Measurements from ENCODE around the gene SCN1A.
"Not testable (repeated sequence)": the region's sequence is repeated elsewhere in the genome, so short reads cannot be mapped to it uniquely, and the experiment has no call there.

The SCN1A gene

DNA sequence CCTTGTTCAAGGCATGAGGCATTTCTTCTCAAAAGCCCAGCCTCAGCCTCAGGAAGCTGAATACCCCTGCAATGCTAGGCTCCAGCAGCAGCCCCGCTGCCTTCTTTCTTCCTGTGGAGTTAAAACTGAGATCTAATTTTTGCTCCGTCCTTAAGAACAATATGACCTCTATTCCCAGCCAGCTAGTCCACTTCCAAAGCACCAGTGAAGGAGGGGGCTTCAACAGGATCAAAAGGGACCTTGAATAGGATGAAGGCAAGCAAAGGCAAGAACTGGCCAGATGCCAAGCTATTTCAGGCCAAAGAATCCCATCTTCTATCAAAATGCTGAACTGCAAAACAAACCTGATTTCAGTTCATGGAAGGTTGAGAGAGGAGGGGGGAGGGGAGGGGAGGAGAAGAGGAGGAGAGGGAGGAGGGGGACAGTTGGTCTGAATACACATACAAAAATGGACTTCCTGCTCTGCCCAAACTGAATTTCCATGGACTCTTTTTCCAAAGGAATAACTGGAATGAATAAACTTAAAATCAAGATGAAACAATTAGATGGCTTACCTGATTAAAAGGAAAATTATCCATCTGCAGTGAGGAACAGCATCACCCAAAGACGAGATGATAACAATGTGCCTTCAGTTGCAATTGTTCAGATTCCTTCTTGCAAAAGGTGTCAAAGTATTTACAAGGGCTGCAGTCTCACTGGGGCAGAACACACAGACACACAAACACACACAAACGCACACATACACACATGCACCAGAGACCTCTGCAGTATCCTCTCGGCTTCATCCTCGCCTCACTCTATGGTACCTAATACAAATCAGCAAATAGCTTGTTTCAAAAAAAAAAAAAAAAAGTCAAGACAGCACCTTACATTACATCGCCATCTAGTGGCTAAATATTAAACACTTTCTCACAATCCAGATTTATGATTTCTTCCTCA, at the start of gene SCN1A:
TSS of gene SCN1A (minus strand) at position 804 of the 939 bp plus-strand sequence. CDS start 54,399 bp downstream, outside the sequence.
- no peak for DNase-seq

DNA sequence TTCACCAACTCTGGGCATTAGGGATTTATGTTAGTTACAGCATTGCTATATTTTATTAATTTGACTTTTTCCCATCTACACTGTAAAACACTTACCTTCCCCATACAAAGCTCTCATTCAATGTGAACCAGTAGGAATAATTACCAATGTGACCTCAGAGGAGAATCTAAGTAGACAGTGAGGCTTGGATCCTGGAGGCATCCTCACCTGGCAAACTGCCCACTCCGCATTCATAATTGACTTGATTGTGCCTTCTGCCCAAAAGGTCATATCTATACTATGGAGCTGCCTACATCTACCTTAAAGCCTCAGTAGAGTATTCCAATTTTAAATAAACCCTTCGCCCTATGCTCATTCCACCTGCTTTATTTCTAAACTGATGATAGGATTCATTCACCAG, 45.4 kb upstream of the SCN1A start:
- no peak for DNase-seq

DNA sequence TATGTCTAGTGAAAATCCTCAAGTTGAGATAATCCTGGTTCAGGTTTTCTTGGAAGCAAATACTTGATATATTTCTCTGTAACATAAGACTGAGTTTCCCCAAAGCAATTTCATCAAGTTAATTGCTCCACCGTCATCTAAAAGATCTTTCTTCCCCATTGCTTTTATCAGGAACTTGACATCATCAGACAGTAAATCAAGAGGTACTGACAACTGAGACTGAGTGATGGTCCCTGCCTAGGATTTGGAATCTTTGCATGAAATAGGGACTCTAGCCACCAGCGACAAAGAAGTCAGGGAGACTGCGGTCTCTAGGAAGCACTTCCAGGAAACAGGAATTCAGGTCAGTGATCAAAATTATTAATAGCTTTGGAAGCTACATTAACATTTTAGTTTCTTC, 43.4 kb upstream of the SCN1A start:
- no peak for DNase-seq

DNA sequence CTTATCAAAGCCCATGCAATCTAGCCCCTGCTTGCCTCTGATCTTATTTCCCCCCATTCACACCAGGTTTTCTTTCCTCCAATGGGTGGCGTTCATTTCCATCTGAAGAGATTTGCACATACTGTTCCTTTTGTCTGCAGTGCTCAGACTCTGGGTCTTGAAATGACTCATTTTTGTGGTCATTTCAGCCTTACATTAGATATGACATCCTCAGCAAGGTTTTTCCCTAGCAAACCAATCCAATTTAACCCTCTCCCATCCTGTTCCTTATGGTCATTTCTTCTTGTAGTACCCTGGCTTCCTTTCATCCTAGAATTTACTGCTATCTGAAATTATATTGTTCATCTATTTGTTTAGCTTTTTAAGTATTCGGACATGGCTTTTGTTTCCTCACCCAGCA, 42.5 kb upstream of the SCN1A start:
- DNase-seq: no peak

DNA sequence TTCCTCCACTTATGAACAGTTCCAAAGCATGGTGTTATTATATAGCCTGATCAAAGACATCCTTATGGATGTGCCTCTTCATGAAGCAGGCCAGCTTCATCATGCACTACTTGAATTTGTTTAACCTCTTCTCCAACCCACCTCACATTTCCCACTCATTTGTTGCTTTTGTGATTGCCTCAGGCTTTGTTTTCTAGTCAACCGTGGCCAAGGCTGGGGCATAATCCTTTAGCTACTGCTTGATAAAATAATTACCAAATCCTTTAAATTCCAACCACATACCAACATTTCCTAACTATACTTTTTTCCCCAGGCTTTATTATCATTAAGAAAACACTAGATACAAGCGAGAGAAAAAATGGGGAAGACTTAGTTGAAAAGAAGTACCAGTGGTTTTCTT, 39.6 kb upstream of the SCN1A start:
- DNase-seq: no peak

DNA sequence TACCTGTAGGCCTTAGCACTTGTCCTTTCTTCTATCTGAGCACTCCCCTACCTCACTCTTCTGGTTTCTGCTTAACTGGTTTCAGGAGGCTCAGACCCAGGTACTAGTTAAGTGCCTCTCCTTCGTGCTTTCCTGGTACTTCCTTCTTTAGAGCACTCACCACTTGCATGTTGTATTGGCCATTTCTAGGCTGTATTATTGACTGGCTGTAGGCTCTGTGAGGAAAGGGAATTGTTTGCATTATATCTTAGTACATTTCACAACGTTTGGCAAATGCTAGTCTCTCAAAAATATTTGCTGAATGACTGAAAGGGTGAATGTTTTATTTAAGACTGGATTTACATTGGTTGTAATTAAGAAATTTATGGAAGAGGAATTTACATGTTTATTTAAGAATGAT, 36.0 kb upstream of the SCN1A start:
- no peak for DNase-seq

DNA sequence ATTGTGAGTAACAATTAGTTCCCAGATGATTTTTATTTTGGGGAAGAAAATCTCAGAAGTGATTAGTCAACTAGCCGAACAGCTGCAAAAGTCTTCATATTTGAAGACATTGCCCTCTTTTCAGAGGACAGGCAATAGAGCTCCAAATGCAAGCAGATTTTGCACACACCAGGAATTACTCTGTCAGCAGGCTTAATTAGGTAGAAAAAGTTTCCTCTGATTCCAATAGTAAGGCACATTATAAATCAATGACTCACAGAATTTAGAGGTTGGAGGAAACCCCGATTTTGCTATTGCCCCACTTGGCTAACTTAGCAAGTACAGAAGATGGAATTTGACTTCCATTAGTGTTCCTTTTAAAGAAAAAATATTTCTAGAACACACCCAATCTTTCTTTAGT, 30.7 kb upstream of the SCN1A start:
- DNase-seq: no peak

DNA sequence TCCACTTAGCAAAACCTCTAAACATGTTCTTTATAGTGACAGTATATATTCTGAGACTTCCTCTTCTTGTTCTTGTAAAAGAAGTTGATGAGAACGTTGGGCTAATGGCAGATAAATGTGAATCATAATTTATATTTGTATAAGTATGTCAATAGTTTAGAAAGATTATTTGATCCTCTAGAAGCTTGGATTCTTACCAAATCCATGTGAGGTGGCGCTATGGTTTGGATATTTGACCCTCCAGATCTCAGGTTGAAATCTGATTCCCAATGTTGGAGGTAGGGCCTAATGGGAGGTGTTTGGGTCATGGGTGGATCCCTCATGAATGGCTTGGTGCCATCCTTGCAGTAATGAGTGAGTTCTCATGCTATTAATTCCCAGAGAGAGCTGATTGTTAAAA, 29.8 kb upstream of the SCN1A start:
- no peak for DNase-seq

DNA sequence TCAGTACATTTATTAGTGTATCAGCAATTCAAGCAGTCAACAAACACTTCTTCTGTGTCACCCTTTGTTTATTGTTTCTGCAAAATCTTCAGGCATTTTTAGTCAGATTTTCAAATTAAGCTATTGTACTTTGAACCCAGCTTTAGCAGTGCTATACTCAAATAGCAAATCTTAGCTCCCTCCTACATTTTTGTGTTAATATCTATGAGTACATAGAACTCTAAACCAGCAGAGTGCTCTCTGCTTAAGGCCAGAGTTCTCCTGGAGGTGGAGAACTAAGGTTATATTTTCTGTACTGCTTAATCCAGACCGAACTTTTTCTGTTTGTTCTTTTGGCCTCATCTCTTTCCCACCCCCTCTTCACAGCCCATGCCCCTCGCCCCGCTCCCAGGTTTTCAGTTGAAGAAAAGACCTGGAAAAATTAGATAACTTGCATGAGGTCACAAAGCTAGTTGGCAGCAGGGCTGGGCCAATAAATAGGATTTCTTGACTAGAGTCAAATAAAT, 29.2 kb upstream of the SCN1A start:
- DNase-seq: no peak

DNA sequence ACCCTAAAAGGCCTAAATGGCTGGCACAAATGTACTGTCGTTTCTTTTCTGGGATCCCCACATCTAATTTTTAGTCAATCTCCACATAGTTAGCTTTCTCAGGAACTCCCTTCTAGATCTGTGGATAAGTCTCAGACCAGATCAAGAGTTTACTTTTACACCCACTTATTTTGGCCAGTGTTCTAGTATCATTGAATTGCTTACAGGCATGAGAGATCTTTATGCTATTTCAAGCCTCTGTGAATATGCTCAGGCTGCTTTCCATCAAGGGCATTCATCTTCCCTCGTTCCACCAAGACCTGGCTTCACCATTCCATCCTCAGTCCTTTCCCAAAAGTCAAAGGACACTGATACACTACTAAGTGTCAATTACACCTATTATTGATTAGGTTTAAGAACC, 27.8 kb upstream of the SCN1A start:
- no peak for DNase-seq

DNA sequence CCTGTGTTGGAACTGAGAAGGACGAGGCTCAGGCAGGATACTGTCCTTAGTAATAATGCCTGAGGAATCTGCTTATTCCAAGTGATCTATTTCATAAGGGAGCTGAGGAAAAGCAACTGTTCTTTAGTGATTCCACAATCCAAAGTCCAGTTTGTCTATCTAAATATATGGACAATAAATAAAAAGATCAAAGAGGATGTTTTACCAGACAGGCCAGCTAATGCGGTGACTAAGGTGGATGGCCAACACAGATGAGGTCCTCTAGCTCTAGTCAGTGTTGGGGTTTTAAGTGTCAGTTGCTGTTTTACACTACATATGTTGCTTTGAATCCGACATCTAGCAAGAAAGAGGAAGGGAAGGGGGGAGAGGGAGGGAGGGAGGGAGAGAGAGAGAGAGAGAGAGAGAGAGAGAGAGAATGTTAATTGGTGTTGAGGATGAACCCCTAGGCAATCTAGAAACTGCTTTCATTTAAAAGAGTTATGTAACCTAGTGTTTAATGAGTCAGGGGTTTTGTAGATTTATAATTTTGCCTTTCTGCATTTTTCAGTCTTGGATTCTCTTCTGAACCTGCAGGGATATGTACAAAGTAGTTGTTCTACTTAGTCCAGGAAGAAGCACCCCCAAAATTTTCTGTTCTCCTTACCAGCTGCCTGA, 27.0 kb upstream of the SCN1A start:
- no peak for DNase-seq

DNA sequence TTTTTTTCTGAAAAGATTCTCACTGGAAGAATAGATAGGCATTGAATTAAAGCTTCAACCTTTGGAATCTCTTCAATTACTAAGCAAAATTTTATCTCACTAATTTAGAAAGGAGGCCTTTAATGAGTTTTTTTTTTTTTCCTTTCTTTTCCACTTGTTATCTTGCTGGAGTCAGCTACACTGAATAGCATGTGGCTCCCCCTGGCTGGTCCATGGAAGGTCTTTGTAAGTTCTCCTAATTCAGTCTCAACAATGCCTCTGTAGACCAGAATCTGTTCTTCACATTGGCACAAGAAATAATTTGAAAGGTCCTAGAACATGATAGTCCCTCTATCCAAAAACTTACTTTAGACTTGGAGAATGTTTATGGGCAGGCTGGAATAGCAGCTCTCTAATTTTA, 24.2 kb upstream of the SCN1A start:
- DNase-seq: no peak

DNA sequence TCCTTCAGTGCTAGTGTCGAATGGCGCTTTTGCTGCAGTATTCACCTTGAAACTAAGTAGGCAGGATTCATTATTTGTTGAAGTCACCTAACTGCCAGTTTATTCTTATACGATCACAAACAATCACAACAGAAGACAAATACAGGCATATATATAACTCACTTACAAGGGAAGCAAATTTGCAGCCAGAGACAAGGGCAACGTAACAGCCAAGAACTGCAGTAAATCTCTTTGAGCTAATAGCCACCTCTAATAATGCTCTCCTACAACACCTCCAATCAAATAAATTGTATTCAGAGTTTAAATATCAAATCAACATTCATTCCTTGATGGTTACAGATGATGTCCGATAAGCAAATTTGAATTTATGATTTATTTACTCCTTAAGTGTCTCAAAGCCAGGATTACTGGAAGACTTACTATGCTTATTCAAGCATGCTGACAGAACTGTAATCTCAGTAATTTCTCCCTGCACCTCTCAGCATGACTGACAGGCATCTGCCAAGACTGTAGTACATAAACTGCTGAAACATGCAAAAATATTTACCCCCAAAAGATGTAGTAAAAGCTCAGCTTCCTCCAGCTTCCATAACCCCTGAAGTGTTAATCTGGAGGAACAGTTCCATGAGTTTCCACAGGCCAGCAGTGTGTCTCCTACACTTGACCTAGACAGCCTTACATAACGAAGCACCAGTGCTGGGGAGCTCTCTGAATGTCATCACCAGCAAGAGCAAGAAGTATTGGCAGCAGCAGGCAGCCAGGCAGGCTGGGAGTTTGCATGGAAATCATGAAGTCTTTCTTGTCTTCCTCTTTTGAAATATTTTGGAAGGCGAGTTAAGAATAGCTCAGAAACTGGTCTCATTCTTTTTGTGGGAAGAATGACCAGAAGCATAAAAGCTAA, 20.9 kb upstream of the SCN1A start:
- no peak for DNase-seq

DNA sequence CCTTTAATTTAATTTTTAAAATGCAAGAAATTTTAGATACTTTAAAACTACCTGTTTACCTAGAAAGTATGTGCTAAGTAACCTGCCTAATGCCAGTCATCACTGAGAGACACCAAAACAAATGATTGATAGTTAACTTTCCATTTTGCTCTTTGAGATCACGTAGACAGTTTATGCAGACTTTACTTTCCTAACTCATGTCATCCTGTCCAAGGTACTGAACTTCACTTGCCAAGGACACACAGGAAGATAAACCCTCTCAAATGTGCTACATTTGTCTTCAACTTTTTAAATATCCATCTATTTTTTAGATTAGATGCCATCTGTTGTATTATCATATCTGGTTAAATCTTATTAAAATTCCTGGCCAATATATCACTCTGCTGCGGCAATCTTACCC, 20.1 kb upstream of the SCN1A start:
- no peak for DNase-seq

DNA sequence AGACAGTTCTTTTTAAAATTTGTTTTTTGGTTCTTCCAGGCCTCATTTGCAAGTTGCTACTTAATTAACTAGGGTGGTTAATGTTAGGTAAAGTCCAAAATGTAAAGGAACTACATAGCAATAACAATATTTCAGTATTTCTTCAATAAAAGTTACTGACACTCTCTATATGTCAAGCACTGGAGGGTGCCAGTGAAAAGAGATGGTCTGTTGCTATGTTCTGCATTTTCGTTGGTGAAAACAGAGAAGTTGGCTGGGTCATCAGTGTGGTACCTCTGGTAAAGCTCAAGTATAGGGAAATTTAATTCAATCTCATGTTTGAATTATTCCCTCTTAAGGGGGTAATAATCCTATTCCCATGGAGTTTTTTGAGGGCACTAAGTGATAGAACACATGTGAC, 16.3 kb upstream of the SCN1A start:
- DNase-seq: no peak

DNA sequence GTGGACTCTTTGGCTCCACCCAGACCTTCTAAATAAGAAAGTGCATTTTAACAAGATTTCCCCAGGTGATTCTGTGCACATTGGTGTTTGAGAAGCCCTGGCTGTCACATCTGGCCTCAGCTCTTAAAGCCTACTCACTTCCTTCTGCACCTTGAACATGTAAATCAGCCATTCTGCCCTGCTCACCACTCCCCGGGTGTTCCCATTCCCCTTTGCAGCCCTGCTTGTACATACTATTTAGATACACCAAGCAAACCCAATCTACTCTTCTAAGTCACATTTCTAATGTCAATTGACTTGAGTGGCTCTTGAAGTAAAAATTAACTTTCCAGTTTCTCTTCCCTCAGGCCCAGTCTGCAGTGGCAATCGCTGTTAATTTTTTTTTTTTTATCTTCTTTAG, 13.1 kb upstream of the SCN1A start:
- DNase-seq: no peak

DNA sequence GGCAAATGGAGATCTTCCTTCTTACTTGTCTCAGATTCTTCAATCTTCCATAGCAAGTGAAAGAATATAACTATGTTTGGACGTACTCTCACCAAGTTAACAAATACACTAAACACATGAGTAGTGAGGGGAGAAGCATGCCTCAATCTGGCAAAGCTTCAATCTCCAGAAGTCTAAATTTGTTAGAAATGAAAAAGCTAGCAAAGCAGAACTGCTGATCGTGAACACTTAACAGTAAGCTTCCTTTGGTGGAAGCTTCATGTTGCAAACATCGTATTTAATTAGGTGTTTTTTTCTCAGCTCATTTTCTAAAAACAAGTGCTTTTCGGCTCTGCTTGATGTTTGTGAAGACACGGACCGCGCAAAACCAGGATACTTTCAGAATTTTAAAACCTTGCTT, 12.7 kb upstream of the SCN1A start:
- no peak for DNase-seq

DNA sequence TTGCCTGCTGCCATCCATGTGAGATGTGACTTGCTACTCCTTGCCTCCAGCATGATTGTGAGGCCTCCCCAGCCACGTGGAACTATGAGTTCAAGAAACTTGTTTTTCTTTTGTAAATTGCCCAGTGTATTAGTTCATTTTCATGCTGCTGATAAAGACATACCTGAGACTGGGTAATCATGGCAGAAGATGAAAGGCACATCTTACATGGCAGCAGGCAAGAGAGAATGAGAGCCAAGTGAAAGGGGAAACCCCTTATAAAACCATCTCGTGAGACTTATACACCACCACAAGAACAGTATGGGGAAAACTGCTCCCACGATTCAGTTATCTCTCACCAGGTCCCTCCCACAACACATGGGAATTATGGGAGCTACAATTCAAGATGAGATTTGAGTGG, 11.7 kb upstream of the SCN1A start:
- DNase-seq: not testable (repeated sequence)

DNA sequence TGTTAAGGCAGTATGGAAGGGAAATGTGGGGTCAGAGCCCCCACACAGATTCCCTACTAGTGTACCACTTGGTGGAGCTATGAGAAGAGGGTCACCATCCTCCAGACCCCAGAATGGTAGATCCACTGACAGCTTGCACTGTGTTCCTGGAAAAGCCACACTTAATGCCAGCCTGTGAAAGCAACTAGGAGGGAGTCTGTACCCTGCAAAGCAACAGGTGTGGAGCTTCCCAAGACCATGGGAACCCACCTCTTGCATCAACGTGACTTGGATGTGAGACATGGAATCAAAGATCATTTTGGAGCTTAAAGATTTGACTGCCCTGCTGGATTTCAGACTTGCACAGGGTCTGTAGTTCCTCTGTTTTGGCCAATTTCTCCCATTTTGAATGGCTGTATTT, 10.8 kb upstream of the SCN1A start:
- DNase-seq: no peak

DNA sequence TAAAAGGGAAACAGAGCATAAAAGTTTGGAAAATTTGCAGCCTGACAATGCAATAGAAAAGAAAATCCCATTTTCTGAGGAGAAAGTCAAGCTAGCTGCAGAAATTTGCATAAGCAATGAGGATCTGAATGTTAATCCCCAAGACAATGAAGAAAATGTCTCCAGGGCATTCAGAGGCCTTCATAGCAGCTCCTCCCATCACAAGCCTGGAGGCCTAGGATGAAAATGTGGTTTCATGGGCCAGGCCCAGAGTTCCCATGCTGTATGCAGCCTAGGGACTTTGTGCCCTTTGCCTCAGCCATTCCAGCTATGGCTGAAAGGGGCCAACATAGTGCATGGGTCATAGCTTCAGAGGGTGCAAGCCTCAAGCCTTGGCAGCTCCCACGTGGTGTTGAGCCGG, 10.3 kb upstream of the SCN1A start:
- DNase-seq: no peak

DNA sequence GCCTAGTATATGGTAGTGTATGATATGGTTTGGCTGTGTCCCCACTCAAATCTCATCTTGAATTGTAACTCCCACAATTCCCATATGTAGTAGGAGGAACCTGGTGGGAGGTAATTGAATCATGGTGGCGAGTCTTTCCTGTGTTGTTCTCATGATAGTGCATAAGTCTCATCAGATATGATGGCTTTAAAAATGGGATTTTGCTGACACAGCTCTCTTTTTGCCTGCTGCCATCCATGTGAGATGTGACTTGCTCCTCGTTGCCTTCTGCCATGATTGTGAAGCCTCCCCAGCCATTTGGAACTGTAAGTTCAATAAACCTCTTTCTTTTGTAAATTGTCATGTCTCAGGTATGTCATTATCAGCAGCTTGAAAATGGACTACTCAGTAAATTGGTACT, 9.5 kb upstream of the SCN1A start:
- no peak for DNase-seq

DNA sequence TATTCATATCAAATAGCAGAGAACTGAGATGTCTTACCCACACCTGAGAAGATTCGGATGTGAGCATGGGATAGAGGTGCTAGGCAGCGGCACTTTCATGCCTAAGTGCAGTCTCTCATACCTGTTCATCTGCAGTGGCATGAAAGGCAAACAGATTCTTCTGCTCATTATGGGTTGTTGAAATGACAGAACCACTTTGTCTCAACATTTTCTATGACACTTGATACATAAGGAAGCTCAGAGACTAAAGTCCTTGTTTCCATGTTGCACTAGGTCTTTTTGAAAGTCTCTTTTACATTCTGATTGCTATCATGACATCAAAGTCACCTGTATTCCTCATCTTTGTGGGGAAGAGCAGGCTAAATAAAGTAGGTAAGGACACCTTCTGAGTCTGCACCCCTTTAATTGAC, 8.0 kb upstream of the SCN1A start:
- no peak for DNase-seq

DNA sequence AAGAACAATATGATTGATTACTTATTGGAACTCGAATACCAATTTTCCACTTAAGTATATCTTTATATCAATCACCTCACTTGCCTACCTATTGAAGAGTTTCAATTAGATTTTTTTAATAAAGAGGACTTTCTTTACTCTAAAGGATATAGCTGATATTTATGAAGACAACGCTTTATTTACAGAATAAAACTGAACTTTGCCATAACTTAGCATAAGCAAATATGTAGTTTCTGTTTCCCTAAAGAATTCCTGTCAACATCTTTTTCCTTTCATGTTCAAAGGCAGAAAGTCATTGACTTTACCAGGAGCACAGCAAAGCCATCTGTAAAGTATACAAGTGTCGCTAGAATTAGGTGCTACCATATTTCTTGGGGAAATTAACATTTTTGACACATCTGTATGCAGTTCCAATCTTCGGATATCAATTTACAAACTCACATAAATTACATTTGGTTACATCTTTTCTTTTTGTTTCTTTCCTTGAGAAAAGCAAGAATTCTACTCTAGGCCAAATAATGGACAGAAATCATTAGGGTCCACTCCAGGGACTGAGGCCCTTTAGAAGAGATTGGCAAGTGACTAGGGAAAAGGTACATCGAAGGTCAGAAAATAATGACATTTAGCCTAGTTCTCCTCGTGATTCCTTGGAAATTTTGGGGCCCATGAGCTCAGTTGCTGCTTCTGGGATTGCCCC, 7.5 kb upstream of the SCN1A start:
- no peak for DNase-seq

Measured in T1000 (cell line).